ENCODE measurements around the gene LIPI. TPM values are rescaled to one million over a fixed set of nuclear protein-coding genes. Genes with fewer than 3 reads are reported as not detected.
"Not testable (repeated sequence)": the region's sequence is repeated elsewhere in the genome, so short reads cannot be mapped to it uniquely, and the experiment has no call there.

Gene LIPI
- 0.38 TPM for polyA plus RNA-seq (ENCODE audit: insufficient read length)
- long read RNA-seq, donor 1: 0 reads
- long read RNA-seq, donor 2: 0 reads
- long read RNA-seq, donor 3: 0 reads
- long read RNA-seq, donor 4: 0 reads
- long read RNA-seq, donor 5: 0 reads
- long read RNA-seq, donor 6, partial matches to known transcripts: 7 of 7 reads
- long read RNA-seq, donor 6, other reads (novel, unspliced or antisense): 0 of 7 reads
- long read RNA-seq, donor 7: 0 reads
- long read RNA-seq, donor 8: 0 reads

DNA sequence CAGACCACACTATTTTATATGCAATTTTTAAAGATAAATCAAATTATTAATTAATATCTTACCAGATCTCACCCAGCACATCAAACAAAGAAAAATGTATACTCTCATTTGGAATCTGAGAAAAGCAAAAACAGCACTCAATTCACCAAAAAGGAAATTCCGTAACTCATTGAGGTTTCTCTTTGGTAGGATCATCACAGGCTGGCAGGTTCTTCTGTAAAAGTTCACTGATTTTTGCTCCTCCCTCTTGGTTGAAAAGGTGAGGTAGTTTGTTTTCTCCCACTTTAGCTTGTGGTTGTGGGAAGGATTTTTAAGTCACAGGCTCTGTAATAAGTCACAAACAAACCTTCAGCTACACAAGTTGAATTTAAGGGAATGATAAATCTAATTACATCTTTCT lies at the start of gene LIPI:
TSS of gene LIPI (minus strand) at position 218 of the 400 bp plus-strand sequence. CDS start at position 108, 110 bp downstream.
- DNase-seq: no peak

DNA sequence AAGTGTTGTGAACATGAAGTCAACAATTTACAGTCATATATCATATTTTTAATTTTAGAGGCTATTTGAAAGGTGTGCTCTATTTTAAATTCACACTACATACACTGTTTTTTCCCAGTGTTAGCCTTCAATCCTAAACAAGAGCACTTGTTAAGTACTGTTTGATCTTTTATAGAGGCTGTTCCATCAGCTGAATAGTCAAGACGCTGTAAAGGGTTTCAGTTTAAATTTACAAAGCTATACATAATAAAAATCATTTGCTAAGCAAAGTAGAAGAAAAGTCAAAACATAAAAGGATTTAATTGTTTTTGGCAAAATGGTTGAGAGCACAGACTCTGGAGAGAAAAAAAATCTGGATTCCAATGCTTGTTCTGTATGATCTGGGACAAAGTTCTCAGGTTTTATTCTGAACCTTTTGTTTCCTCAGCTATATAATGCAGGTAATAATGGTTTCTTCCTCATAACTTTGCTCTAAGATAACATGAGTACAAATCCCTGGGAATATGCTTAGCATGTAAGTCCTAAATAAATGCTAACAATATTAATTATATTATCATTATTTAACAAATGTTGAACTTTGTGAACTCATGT lies 49.5 kb upstream of the LIPI start:
- no peak for DNase-seq

DNA sequence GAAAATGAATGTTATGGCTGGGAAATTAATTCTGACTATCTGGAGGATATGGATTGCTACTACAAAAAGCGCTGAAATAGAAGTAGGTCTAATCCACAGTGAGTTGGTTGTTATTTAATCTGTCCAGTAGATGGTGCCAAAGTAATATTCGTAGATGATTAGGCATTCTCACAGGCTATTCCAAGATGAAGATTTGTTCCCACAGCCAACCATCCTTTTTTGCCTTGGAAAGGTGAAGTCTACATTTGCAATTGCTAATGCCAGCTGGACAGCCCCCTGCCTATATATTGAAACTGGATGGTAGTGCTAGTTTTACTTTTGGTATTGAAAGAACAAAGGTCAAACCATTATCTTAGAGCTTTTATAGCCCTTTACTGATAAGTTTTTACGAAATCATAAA lies 49.0 kb upstream of the LIPI start:
- peak; percentile 61 for DNase-seq

DNA sequence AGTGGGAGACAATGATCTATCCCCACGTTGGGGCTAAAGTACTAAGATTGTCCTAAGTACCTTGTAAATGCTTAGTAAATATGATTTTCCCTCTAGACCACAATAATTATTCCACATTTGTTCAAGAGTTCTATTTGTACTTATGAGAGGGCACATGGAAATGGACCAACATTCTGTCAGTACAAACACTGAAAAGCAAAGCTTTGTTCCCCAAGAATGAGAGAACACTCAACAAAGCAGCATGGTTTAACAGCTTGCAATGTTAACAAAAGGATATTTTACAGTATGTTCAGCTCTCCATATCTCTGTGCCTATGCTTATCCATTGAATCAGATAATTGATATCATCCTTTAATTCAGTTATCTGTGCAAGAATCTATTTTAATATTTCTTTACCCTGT lies 40.6 kb upstream of the LIPI start:
- no peak for DNase-seq

- DNase-seq: no peak
Measured at GRCh38 chr21:14245711-14246110, 35.0 kb upstream of the LIPI start.

DNA sequence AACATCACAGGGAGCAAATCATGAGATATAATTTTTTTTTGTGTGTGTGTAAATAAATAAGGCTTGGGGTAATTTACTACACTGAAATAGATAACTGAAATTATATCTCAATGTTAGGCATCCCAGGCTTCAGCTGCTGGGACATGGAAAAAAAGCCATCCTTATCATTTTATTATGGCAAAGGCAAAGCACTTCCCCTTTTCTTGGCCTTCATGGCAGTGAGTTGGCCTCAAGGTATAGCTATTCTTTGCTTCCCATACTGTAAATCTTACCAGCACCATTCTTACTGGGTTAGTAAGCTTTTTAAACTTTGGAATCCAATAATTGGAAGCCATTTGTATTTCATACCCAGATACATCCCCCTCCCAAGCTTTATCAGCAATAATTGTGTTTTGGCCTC lies 34.2 kb upstream of the LIPI start:
- no peak for DNase-seq

DNA sequence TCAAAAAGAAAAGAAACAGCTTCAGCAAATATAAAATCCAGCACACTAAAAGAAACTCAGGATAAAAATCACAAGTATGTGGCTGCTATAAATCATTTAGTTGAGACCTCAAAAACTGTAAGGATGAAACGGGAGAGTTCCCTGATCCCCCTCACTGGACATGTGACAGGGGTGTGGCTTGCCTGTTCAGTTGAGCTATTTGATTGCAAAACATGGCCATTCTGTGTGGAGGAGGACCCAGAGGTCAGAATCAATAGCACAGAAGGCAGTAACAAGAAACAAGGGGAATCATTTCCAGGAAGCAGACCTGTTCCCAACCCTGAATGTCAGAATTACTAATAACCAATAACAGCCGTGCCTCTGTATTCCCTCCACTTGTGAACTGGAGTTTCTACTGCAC lies 33.1 kb upstream of the LIPI start:
- no peak for DNase-seq

- no peak for DNase-seq
Measured at GRCh38 chr21:14243461-14243860, 32.7 kb upstream of the LIPI start.

DNA sequence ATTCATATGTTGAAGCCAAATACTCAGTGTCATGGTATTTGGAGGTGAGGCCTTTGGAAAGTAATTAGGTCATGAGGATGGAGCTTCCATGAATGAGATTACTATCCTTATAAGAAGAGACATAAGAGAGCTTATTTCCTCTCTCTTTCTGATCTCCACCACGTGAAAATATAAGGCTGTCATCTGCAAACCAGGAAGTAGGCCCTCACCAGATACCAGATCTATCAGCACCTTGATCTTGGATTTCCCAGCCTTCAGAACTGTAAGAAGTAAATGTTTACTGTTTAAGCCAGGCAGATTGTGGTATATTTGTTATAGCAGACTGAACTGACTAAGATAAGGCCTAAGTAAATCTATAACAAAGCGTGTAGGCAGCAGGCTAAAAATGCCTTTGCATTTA lies 30.5 kb upstream of the LIPI start:
- no peak for DNase-seq

GRCh38 chr21:14239281-14239680 lies 28.5 kb upstream of the LIPI start:
- no peak for DNase-seq

DNA sequence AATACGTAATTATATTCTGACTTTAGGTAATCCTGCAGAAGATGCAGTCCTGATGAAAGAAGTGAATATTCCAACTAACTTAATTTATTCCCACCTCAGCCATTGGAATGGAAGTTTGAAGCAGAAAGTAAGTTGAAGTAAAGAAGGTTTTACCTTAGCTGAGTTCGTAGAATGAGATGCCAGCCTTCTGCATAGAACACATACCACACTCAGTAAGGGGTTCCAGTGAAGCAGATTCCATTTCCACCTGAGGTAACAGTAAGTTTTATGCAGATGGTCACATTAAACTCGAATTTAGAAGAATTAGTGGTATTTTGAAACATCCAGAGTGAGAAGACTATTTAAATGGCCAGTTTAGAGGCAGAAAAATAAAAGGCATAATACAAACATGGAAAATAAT lies 25.4 kb upstream of the LIPI start:
- DNase-seq: no peak

- no peak for DNase-seq
Measured at GRCh38 chr21:14235101-14235500, 24.3 kb upstream of the LIPI start.

DNA sequence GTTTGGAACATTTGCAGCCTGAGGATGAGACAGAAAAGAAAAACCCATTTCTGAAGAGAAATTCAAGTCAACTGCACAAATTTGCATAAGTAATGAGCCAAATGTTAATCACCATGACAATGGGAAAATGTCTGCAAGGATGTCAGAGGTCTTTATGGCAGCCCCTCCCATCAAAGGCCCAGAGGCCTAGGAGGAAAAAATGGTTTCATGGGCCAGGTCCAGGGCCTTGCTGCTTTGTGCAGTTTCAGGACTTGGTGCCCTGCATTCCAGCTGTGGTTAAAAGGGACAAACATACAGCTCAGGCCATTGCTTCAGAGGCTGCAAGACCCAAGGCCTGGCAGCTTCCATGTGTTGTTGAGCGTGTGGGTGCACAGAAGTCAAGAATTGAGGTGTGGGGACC lies 18.6 kb upstream of the LIPI start:
- no peak for DNase-seq

DNA sequence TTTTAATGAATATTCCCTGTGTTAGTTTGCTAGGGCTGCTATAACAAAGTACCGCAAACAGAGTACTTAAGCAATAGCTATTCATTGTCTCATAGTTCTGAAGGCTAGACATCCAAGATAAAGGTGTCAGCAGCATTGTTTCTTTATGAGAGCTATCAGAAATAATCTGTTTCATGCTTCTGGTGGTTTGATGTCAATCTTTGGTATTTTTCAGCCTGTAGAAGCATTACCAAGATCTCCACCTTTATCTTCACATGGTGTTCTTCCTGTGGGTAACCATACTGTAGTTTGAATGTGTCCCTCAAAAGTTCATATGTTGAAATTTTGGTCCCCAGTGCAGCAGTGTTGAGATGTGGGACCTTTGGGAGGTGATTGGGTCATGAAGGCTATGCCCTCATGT lies 12.6 kb upstream of the LIPI start:
- no peak for DNase-seq

DNA sequence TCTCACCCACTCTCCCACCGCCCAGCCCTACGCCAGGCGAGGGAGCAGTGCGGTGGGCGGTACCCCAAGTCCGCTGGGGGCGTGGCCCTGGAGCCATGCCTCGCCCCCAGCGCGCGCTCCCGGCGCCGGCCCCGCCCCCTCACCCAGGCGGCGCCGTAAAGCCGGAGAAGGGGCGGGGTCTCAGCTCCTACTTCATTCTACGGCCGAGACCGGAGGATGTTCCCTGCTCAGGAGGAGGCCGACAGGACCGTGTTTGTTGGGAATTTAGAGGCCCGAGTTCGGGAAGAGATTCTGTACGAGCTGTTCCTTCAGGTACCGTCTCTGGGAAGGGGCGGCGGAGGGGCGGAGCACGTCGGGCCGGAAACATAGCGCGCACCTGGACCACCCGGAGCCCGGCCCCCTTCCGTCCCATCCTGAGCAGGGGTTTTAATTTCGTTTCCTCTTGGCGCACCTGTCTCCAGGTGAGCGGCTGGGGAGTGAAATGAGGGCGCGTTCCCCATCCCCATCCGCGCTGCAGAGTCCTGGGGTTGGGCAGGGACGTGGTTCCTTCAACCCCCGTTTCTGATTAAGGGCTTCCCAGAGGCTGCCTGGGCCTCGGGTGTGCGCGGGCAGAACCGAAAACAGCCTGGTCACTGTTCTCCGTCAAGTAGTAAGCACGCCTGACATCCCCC lies 5.4 kb upstream of the LIPI start, which contains the start of gene RBM11:
TSS of gene RBM11 (plus strand) at position 187 of the 671 bp plus-strand sequence. CDS start at position 217, 30 bp downstream.
- DNase-seq: peak; percentile 76

DNA sequence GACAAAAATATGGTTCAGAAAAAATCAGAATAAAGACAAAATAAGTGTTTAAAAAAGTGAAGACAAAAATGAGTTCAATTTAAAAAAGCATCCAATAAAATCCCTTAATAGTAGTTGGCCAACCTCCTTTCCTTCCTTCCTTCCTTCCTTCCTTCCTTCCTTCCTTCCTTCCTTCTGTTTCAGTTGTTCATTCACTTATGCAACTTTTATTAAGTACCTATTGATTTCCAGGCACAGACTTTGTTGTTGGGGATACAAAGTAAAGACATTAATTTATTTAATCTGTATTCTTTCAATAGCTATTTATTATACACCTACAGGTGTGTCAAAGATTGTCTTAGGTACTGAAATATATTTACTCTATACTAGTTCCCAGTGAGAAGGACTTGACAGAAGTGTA lies 2.4 kb upstream of the LIPI start:
- DNase-seq: no peak

DNA sequence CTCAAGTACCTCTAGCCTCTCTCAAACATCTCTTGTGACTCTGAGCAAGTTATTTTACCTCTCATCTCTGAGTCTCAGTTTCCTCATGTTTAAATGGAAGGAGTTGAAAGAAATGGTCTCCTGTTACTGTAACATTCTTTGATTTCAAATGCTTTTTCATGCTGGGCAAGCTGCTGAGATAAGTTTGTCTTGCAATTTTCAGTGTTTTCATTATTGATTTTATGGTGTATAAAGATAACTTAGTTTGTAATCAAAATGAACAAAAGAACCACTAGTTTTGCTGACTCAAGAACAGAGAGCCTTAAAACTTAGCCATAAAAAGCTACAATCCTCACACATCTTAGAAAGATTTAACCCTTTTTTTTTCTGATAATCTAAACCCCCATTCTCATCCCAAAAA lies 4.5 kb downstream of the LIPI start:
- DNase-seq: no peak

DNA sequence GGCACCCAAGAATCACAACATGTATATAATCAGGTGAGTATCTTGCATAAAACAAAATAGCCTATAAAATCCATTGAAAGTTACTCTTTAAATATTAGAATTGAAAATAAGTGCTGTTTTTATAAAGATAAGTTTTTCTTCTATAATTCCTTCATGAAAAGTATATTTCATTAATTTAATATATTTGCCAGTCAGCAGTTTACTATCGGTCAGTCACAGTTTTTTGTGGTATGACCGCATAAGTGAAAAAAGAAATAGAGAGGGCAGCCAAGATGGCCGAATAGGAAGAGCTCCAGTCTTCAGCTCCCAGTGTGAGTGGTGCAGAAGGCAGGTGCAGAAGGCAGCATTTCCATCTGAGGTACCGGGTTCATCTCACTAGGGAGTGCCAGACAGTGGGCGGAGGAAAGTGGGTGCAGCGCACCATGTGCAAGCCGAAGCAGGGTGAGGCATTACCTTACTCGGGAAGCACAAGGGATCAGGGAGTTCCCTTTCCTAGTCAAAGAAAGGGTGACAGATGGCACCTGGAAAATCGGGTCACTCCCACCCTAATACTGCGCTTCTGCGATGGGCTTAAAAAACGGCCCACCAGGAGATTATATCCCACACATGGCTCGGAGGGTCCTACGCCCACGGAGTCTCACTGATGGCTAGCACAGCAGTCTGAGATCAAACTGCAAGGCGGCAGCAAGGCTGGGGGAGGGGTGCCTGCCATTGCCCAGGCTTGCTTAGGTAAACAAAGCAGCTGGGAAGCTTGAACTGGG lies 44.1 kb downstream of the LIPI start:
- not testable (repeated sequence) for DNase-seq

- DNase-seq: no peak
Measured at GRCh38 chr21:14143999-14144398, 66.8 kb downstream of the LIPI start.

DNA sequence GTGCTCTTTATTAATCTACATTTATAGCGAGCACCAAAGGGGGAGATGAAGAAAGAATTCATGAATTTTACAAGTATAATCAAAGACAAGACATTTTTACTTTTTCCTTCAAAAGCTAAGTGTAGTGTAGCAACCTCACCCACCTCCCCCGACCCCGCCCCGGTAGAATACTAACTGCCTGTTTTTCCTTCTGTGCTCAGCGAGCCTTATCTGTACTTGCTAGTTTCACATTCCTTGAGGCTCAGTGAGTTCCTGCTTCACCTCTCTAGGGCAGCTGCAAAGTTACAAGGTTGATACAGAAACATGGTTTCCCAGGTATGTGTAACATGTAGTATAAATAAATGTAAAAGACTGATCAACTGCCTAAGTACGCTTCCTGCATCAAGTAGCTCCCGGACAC lies 86.5 kb downstream of the LIPI start:
- no peak for DNase-seq

GRCh38 chr21:14121719-14122118 lies 89.0 kb downstream of the LIPI start:
- no peak for DNase-seq

DNA sequence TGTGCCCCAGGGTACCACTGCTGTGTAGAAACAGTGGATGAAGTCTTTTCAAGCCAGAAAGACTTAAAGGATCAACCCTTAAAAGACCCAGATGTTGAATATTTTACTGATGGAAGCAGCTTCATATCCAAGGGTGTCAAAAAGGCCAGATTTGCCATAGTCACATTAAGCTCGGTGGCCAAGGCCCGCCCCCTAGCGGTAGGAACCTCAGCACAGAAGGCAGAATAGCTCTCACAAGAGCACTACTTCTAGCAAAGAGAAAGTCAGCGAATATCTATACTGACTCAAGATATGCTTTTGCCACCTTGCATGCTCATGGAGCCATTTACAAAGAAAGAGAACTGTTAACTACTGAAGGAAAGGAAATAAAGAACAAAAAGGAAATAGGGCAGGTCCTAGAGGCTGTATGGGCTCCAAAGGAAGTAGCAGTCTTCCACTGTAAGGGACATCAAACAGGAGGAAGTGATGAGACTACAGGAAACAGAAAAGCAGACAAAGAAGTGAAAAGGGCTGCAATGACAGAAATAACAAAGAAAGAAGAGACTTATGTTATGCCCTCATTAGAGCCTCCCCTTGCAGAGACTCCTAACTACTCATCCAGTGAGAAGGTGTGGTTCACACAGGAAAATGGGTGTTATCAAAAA lies 90.5 kb downstream of the LIPI start:
- DNase-seq: no peak
